MCF 10A (cell line): ENCODE results near the gene RFC1. TPM values are rescaled to one million over a fixed set of nuclear protein-coding genes. Genes with fewer than 3 reads are reported as not detected.

Experiments used
- BruUV-seq: library from RNA; stranded (reverse); fragments of 400-500 nt; replicated peaks from 2 replicates; lab custom pipeline; 2021; lab: Mats Ljungman, UMichigan
- CTCF ChIA-PET: fragments of 300-600 bp; sonication (Branson Sonifier 250); formaldehyde crosslinking; extraction: SDS; loops from one replicate; lab custom pipeline; 2021; ENCODE audit warnings: antibody characterized with exemption, inconsistent platforms; lab: Yijun Ruan, JAX
- POLR2A ChIA-PET: fragments of 300-600, 350-650 bp; sonication (Branson Sonifier 250); formaldehyde crosslinking; extraction: SDS; loops from one replicate; lab custom pipeline; 2020; ENCODE audit warnings: antibody characterized with exemption, inconsistent platforms; lab: Yijun Ruan, JAX
- DNase-seq: peaks from one replicate; pipeline ENCODE4 v3.0.0-alpha.2; 2018; ENCODE audit not compliant: unreplicated experiment
- H3K27ac Mint-ChIP-seq: one replicate; pipeline ENCODE4 v1.8.0; 2022; ENCODE audit warnings: mild to moderate bottlenecking, low read depth, mixed read lengths; ENCODE audit not compliant: unreplicated experiment
- H3K27me3 Mint-ChIP-seq: one replicate; pipeline ENCODE4 v1.8.0; 2022; ENCODE audit warnings: mixed read lengths; ENCODE audit not compliant: insufficient read depth, unreplicated experiment
- H3K36me3 Mint-ChIP-seq: one replicate; pipeline ENCODE4 v1.8.0; 2022; ENCODE audit warnings: mild to moderate bottlenecking, moderate library complexity, mixed read lengths; ENCODE audit not compliant: insufficient read depth, unreplicated experiment
- H3K4me1 Mint-ChIP-seq: one replicate; pipeline ENCODE4 v1.8.0; 2022; ENCODE audit warnings: mixed read lengths; ENCODE audit not compliant: insufficient read depth, unreplicated experiment
- H3K4me3 Mint-ChIP-seq: one replicate; pipeline ENCODE4 v1.8.0; 2022; ENCODE audit warnings: mild to moderate bottlenecking, moderate library complexity, mixed read lengths; ENCODE audit not compliant: unreplicated experiment
- H3K9me3 Mint-ChIP-seq: one replicate; pipeline ENCODE4 v1.8.0; 2022; ENCODE audit warnings: mixed read lengths; ENCODE audit not compliant: unreplicated experiment
- CTCF ChIP-seq: fragments of 200-600 bp; IDR thresholded peaks from one replicate; pipeline ENCODE4 v1.8.0; 2022; ENCODE audit warnings: antibody characterized with exemption, mild to moderate bottlenecking; ENCODE audit not compliant: unreplicated experiment
- intact Hi-C: fragments of 100-400 bp; cut with micrococcal nuclease; formaldehyde crosslinking; loops from 2 replicates; pipeline ENCODE4 v1.14.1; 2022
- total RNA-seq: library from RNA; stranded (reverse); gene quantifications from 2 replicates; pipeline ENCODE4 v1.2.3, GENCODE V29; 2022

The RFC1 gene
- total RNA-seq, 1 experiment from 2014 or later, result 99.5 TPM

GRCh38 chr4:39341075-39341725, 25.0 kb downstream of the RFC1 start:
- Mint-ChIP-seq H3K9me3 (no peaks in the 10 kb centered on the region), H3K4me1 (peaks cover 6% of the 10 kb centered on the region), H3K27me3 (no peaks in the 10 kb centered on the region), H3K27ac (no peak overlapping the region), H3K4me3 (no peak overlapping the region), H3K36me3 (peaks cover 47% of the 10 kb centered on the region)
- no peak for DNase-seq
- ChIA-PET POLR2A (interaction anchor here (0.9 to 3.1 kb wide), 3 partner anchors 10 to 24 kb away, joined by 3 to 11 read pairs (median 6); partner anchors contain the start of gene RFC1), CTCF (no interaction called here)
- intact Hi-C loops, result no loop called here
- TF ChIP-seq CTCF, result no peak
- TSS peak; percentile 15 for BruUV-seq

GRCh38 chr4:39339968-39340367, 26.2 kb downstream of the RFC1 start:
- no TSS peak for BruUV-seq
- Mint-ChIP-seq H3K4me3 (no peak overlapping the region), H3K36me3 (peaks cover 42% of the 10 kb centered on the region), H3K27ac (no peak overlapping the region), H3K4me1 (peaks cover 6% of the 10 kb centered on the region), H3K27me3 (no peaks in the 10 kb centered on the region), H3K9me3 (no peaks in the 10 kb centered on the region)
- no peak for DNase-seq
- POLR2A ChIA-PET, result interaction anchor here (1.0 to 3.1 kb wide), 3 partner anchors 9 to 26 kb away, joined by 3 to 11 read pairs (median 6); no protein-coding TSS in a partner anchor
- intact Hi-C loops, result no loop called here
- TF ChIP-seq CTCF, result no peak
- CTCF ChIA-PET, result no interaction called here

GRCh38 chr4:39337841-39338240, 28.3 kb downstream of the RFC1 start:
- no peak for DNase-seq
- peaks cover 4% of the 10 kb centered on the region for H3K4me1 Mint-ChIP-seq
- intact Hi-C loops, result no loop called here
- POLR2A ChIA-PET, result interaction anchor here (0.6 kb wide), 1 partner anchor 457 kb away, joined by 3 read pairs; no protein-coding TSS in a partner anchor
- no peak overlapping the region for H3K4me3 Mint-ChIP-seq
- H3K27me3 Mint-ChIP-seq, result no peaks in the 10 kb centered on the region
- no TSS peak for BruUV-seq
- peaks cover 26% of the 10 kb centered on the region for H3K36me3 Mint-ChIP-seq
- no peak overlapping the region for H3K27ac Mint-ChIP-seq
- CTCF ChIA-PET, result no interaction called here
- H3K9me3 Mint-ChIP-seq, result no peaks in the 10 kb centered on the region
- no peak for TF ChIP-seq CTCF

GRCh38 chr4:39335566-39335965, 30.6 kb downstream of the RFC1 start:
- Mint-ChIP-seq H3K36me3 (peaks cover 3% of the 10 kb centered on the region), H3K27ac (no peak overlapping the region), H3K27me3 (no peaks in the 10 kb centered on the region), H3K4me3 (no peak overlapping the region), H3K9me3 (no peaks in the 10 kb centered on the region), H3K4me1 (peaks cover 3% of the 10 kb centered on the region)
- DNase-seq, result no peak
- no TSS peak for BruUV-seq
- TF ChIP-seq CTCF, result no peak
- intact Hi-C loops, result no loop called here
- POLR2A ChIA-PET, result interaction anchor here (0.6 to 1.6 kb wide), 2 partner anchors 18 to 123 kb away, joined by 3 to 6 read pairs; partner anchors contain the start of genes LIAS and RPL9
- CTCF ChIA-PET, result no interaction called here
